LHCN-M2 (cell line): ENCODE measurements around the gene MYO3B. TPM values are rescaled to one million over a fixed set of nuclear protein-coding genes. Genes with fewer than 3 reads are reported as not detected.
"Not testable (repeated sequence)": the region's sequence is repeated elsewhere in the genome, so short reads cannot be mapped to it uniquely, and the experiment has no call there.

Source experiments
- DNase-seq: peaks from one replicate; pipeline ENCODE4 v3.0.0-alpha.2; 2012; ENCODE audit warnings: low read depth
- total RNA-seq: library from RNA; depleted of rRNA; stranded (reverse); fragments of >200 nt; gene quantifications from 2 replicates; pipeline ENCODE4 v1.2.3, GENCODE V29; 2014

MYO3B gene
- total RNA-seq, 1 experiment from 2014 or later = 0.06 TPM

DNA sequence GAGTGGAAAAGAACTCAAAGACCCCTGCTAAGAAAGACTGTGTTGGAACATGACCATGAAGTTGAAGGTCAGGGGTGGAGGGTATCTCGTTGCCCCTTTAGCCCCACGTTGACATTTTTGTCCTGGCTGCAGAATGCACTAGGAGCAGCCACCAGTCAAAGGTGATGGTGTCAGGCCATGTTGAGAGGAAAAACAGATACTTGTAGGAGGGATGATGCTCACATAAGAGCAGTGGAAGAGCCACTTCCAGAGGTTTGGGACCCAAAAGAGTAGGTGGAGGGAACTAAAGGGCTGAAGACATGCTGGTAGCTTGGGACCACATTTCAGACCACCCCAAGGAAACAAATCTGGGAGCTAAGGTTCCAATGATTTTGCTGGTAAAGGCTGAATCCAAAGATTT lies 159.0 kb downstream of the MYO3B start:
- no peak for DNase-seq

- DNase-seq = no peak
These were observed 161.4 kb downstream of the MYO3B start for GRCh38 chr2:170339322-170339721.

DNA sequence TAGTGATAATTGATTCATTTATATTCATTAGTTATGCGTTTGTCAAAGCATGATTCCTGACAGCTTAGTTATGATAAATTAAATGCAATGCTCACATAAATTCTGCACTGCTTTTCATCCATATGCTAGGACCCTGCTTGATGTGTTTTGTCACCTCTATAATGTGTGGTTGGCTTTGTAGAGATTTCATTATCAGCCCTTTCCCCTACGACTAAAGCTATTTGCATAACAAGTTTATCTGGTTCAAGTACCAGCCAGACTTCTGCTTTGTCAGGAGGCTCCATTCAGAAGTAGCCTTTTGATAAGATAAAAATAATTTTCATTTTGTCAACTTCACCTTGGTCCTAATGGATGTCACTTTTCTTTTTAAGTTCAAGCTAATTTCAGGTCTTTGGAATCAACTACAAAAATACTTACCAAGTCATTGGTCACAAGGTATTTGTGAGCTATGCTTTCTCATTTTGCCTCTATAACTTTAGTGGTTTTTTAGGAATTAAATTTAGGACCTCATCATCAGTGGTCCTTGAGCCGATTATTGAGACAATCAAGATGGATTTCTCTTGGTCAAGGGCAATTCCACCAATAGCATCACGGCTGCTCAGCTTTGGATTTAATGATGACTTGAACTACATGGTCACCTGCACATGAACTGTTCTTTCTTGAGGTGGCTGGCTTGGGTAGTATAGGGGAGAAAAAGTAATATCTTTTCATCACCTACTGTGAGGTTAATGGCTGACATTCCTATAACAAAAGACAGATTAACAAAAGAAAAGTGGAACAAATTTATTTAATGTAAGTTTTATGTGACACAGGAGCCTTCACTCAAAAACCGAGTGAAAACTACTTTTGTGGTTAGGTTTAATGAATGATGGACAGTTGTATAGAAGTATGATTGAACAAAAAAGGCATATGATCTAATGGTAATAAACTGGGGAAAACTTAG lies 162.1 kb downstream of the MYO3B start:
- no peak for DNase-seq

- no peak for DNase-seq
These were observed 162.7 kb downstream of the MYO3B start for GRCh38 chr2:170340693-170341068.

DNA sequence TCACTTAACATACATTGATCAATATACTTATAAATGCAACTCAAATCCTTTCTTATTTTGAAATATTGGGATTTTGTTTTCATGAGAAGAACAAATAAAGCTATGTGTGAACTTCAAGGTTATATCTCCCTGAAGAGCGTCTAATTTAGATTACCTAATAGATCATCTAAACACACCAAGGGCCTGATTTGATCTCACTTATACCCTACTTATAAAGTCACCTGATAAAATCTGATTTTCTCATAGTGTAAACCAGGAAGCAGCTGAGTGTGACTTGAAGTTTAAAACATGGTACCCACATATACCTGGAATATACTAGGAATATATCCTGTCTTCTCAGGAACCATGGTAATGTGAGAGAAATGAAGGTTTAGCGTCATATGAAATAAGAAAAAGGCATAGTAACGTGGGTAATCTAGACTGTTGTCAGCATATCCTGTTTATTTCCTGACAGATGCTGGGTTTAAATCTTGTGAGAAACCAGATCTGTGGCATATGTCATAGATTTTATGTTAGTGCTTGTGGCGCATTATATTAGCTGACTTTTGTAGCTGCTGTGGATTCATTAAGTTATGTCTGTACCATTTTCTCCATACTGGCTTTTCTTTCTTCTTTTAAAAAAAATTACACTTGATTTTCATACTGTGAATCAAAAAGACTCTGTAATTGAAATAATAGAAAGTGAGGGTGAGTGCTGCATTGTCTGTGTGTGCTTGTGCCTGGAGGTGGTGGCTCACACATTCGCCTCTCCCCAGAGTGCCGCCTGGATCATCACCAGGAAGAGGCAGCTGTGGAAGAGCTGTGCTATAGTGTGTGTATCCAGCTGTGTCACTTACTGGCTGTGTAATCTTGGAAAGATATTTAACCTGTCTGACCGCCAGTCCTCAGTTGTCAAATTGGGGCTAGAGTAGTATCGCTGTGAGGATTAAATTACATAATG lies 164.0 kb downstream of the MYO3B start:
- DNase-seq = no peak

GRCh38 chr2:170344663-170345346 lies 166.9 kb downstream of the MYO3B start:
- DNase-seq = no peak

DNA sequence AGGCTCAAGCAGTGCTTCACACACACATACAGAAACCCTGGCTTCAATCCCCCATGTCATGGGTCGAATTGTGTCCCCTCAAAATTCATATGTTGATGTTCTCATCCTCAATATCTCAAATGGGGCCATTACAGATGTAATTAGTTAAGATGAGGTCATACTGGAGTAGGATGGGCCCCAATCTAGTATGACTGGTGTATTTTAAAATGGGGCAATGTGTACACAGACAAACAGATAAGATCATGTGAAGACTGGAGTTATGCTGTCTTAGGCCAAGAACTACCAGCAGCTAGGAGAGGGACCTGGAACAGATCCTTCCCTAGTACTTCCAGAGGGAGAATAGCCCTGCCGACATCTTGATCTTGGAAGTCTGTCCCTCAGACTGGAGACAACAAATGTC lies 167.7 kb downstream of the MYO3B start:
- no peak for DNase-seq

GRCh38 chr2:170349269-170349668 lies 171.3 kb downstream of the MYO3B start:
- DNase-seq = not testable (repeated sequence)

- no peak for DNase-seq
These were observed 173.2 kb downstream of the MYO3B start for GRCh38 chr2:170350929-170351826.

DNA sequence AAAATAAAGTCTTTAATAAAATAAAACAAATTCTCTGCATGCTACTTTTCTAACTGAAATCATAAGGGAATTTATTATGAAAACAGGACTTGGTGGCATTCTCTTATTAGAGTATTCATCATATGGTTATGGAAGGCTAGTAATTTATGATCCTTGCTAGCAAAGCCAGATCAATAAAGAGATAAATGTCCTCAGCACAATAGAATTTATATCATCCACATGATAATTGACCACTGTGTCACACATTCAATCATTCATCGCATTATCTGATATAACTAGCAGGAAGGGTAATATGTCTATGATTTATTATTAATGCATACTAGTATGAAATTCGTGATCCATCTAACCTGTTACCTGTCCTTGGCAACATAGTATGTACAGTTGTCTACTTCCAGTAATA lies 175.8 kb downstream of the MYO3B start:
- no peak for DNase-seq

GRCh38 chr2:170354388-170354787 lies 176.4 kb downstream of the MYO3B start:
- no peak for DNase-seq

DNA sequence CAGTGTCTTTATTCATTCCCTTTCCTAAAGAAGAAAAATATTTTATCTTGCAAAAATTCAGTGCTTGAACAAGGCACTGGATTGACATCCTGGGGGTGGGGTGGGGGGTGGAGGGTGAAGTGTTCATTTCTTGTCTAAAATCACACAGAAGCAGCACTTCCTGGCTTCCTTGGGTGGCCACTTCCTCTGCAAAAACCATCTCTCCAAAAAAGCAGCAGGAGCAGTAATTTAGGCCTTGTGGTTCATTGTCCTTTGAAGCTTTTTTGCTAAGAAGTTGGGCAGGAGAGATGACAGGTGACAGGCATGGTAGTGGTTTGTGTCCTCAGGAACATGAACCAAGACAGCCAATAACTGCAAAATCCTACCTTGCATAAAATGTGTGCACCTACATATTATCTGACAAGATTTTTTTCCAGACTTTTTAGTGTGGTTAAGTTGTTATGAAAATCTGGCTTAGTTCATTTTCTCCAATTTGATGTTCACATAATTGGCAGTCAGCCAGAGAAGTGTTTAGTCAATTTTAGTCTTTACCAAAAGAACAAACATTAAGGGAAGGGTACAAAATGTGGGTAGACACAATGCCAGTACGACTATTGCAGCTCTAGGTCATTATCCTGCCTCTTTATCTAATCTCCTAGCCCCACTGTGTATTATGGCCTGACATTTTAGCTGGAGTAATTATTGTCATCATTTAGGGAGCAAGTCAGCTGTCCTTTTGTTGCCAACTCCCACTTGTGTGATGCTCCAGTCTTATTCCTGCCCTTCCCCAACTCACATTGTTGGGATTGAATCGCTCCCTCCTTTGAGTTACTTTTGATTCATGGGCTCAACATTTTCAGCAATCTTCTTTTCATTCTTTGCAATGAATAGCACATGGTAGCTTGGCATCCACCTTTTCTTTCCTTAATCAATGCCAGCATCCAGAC lies 177.2 kb downstream of the MYO3B start:
- DNase-seq = no peak

DNA sequence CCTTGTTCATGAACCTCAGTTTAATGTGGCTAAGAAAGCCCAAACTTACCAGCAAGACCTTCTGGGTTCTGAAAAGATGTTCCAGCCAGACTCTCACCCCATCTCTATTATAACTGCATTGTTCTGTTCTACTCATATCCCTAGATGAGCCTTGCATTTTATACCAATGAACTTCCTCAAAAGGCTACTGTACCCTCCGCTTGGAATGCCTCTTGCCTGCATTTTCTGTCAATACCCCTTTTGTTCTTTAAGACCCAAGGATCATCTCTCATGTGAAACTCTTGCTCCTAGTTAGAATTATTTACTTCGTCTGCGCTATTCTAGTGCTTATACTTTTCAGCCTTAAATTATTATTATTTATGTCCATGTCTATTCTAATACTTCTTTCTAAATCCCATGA lies 181.5 kb downstream of the MYO3B start:
- no peak for DNase-seq

DNA sequence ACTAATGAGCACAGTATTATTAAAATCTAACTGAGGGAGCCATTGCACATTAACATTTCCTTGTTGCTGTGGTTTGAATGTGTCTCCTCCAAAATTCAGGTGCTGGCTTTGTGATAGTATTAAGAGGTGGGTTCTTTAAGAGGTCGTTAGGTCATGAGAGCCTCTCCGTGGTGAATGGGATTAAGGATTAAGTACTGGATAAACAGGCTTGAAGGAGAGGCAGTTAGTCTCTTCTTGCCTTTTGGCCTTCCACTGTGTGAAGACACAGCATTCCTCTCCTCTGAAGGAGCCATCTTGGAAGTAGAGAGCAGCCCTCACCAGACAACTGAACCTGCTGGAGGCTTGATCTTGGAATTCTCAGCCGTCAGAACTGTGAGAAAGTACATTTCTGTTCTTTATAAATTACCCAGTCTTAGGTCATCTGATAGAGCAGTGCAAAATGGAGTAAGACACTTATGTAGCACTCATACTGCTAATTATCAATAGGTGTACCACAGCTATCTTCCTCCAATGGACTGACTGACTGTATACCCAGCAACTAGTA lies 182.7 kb downstream of the MYO3B start:
- no peak for DNase-seq

DNA sequence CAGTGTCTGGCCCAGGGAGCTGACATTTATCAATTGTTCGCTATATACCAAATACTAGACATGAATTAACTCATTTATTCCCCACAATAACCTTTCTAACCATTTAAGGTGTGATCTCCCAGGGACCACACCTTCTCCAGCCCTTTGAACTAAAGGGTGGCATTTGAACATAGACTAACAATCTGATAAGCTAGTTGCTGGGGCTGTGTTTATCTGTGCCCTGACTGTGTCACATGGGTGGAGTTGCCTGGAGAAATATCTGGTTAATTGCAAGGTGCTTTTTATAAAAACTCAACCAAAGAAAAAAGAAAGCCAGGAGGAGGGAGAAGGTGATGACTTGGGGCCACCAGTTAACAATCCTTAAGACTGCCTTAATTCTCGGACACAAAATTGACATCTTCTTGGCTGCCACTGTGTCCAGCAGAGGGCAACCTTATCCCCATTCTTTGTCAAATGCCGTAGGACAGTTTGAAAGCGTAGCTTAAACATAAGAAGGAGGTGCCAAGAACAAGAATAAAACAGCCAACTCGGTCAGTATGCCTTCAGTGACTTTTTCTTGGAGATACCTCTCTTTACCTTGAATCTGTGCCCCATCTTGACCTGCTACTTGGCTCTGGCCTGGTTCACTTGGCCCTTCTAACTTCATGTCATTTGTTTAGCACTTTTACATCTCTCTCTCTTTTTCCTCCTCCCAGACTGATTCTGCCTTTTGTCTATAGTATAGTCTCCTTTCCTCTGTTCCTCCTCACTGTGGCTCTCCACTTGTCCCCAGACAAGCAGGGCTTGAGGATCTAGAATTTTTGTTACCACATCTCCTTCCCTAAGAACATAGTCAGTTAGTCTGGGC lies 183.4 kb downstream of the MYO3B start:
- peak; percentile 45 for DNase-seq

GRCh38 chr2:170362313-170362870 lies 184.4 kb downstream of the MYO3B start:
- DNase-seq = no peak

DNA sequence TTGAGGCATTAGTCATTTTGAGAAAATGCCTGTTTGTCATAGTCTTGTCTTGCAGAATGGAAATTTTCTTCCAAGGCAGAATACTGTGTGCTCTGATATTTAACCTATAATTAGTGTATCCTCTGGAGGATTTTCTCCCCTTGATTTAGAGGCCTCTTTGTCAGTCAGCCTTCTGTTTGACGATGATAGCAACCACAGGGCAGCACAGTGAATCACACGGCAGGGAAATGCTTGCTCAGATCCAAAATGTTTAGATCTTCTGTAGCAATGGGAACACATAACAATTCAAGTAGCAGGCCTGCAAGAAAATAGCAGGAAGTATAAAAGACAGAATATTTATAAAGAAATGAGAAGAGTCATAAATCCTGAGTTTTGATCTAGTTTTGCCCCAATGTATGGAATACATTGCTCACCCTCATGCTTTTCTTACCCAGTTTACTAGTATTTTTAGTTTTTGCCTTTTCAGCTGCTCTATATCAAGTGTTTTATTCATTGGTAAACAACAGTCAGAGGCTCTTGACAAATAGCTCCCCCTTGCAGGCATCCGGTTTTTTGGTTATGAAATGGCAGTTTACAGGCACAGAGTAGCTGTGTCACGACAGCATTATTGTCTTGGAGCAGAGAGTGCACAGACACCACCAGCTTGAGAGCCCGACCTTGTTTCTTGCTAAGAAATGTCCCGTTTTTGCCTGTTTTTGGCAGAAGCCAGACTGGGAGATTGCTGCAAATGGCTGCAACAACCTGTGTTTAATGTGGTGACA lies 185.1 kb downstream of the MYO3B start:
- DNase-seq = no peak
